GM12865 (cell line): ENCODE measurements around the gene TNRC6C.
A peak's percentile ranks its signal among the peaks of the same experiment; 100 is the strongest.

Source experiments
- DNase-seq: peaks from one replicate; pipeline ENCODE4 v3.0.0; 2010; ENCODE audit warnings: low read depth
- H3K4me3 ChIP-seq: 2 replicates; pipeline ENCODE4 v1.5.1; 2011; ENCODE audit warnings: mild to moderate bottlenecking, low read depth, low read length, control low read depth
- TF ChIP-seq, protein P1 (sequence below): IDR thresholded peaks from 2 replicates; pipeline ENCODE4 v1.5.1; 2011; ENCODE audit warnings: low read length, control low read depth, low read depth, inconsistent platforms; ENCODE audit not compliant: insufficient read depth; ENCODE audit errors: missing control alignments

The TNRC6C gene

DNA sequence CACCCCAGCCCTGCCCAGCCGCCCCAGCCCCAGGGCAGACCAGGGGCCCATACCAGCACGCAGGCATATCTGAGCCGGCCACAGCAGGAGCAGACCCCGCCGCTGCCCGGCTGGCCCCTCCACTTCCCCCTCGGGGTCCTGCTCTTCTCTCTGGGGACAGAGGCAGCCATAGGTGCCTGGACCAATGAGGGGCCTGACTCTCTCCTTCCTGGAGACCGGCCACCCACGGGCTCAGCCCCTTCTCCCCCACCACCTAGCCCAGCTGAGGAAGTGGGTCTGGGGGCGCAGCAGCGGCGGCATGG is 166.3 kb downstream of the TNRC6C start:
- TF ChIP-seq, protein P1, sequence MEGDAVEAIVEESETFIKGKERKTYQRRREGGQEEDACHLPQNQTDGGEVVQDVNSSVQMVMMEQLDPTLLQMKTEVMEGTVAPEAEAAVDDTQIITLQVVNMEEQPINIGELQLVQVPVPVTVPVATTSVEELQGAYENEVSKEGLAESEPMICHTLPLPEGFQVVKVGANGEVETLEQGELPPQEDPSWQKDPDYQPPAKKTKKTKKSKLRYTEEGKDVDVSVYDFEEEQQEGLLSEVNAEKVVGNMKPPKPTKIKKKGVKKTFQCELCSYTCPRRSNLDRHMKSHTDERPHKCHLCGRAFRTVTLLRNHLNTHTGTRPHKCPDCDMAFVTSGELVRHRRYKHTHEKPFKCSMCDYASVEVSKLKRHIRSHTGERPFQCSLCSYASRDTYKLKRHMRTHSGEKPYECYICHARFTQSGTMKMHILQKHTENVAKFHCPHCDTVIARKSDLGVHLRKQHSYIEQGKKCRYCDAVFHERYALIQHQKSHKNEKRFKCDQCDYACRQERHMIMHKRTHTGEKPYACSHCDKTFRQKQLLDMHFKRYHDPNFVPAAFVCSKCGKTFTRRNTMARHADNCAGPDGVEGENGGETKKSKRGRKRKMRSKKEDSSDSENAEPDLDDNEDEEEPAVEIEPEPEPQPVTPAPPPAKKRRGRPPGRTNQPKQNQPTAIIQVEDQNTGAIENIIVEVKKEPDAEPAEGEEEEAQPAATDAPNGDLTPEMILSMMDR, result no peak
- peak overlapping the region; percentile 87 for H3K4me3 ChIP-seq
- DNase-seq, result no peak

DNA sequence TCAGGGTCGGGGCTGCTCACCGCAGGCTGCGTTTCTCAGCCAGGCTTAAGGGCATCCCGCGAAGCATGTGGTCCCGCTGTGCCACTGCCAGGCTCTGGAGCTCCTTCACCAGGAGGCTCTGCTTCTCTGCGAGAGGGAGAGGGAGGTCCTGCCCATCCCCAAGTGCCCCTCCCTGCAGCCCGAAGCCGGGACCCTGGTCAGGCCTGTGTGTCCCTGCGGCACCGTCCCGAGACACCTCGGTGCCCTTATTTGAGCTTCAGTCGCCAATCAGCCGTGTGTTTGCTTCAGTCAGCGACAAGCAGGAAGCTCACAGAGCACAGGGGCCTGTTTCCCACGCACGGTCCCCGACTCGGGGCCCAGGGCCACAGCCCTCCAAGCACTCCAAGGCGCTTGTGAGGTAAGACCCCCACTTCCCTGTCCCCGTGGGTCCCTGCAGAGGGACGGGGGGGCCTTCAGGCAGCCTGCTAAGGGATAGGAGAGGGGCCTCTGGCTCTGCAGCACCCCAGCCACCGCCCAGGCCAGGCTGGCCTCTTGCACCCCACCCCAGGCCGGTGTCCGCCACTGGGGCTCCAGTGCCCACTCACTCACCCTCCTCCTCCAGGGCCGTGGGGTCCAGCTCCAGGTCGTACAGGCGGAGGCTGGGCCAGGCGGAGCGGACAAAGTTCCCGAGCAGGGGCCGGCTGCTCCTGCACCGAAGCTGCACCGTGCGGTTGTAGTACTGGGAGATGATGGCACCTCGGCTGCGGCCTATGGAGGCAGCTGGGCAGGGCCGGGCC is 166.8 kb downstream of the TNRC6C start:
- H3K4me3 ChIP-seq, result peak overlapping the region; percentile 87
- DNase-seq, result peak; percentile 67
- TF ChIP-seq, protein P1, result no peak

DNA sequence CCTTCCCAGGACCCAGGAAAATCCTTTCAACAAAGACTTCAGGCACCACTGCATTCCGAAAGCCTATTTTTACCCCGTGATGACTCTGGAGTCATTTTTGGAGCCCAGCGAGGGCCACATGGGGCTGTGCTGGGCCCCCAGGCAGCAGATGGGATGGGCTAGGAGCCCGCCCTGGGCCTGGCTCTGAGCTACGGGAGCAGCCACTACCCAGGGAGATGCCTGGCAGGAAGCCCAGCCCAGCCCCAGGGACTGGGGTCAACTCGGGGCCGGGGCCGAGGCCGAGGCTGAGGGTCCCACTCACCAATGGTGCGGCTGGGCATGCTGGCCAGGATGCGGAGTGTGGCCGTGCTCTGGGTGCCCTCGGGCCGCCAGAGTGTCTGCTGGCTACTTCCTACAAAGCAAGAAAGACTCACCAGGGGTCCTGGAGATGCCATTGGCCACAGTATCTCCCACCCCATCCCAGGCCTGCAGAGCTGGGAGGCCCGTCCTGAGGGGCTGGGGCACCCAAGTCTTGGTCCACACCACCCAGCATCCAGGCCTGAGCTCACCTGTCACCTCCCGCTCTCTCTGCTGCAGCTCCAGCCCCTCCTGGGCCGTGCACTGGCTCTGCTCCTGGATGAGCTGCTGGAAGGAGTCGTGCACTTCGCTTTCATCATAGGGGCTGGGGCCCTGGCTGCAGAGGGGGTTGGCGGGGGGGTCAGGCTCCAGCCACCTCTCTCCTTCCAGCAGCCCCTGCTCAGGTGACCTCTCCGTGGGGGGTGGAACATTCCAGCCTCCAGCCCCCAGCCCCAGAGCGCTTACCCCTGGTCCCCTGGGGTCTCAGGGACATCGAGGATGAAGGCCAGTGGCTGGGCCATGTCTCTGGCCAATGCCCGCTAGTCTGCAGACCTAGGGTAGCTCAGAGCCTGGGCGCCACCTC is 167.7 kb downstream of the TNRC6C start:
- DNase-seq, result no peak
- peak overlapping the region; percentile 87 for H3K4me3 ChIP-seq
- TF ChIP-seq, protein P1, result no peak

DNA sequence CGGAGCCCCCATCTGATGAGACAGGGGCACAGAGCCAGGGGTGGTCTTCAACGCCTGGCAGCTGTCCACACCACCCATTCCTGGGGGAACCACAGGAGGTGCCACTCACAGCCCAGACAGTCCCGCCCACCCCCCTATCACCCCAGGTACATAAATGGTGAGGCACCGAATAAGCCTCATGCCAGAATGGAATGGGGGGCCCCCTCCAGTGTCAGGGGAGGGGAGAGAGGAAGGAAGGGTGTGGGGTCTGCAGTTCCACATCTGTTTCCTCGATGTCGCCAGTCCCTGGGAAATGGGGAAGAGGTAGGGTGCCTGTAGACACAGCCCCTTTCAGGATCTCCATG is 168.4 kb downstream of the TNRC6C start:
- peak overlapping the region; percentile 87 for H3K4me3 ChIP-seq
- no peak for DNase-seq
- TF ChIP-seq, protein P1, result no peak

DNA sequence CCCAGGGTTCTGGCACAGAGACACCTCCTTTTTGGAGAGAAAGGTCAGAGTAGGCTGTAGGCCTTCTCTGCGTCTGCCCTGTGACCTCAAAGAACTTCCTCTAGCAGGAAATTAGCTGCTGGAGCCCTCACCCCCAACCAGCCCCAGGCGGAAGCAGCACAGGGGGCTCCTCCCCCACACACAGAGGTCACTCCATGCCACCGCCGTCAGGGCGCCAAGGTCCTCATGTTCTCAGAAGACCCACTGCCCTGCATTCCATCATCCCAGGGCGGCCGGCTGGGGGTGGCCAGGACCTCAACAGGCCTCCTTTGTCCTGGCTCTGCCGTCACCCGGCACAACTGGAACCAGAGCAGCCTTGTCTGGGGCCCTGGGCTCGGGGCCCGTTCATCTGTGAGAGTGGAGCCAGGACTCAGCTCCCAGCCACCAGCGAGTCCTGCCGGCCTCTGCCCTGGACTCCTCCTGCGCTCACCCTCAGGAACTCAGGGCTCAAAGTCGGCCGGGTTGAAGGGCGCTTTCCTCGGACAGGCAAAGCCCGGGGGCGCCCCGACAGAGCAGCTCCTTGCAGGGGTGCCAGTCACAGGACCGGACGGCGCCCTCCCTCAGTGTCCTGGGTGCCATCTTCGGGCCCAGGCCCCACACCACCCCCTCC is 168.9 kb downstream of the TNRC6C start:
- DNase-seq, result peak; percentile 89
- peak overlapping the region; percentile 87 for H3K4me3 ChIP-seq
- TF ChIP-seq, protein P1, result no peak

DNA sequence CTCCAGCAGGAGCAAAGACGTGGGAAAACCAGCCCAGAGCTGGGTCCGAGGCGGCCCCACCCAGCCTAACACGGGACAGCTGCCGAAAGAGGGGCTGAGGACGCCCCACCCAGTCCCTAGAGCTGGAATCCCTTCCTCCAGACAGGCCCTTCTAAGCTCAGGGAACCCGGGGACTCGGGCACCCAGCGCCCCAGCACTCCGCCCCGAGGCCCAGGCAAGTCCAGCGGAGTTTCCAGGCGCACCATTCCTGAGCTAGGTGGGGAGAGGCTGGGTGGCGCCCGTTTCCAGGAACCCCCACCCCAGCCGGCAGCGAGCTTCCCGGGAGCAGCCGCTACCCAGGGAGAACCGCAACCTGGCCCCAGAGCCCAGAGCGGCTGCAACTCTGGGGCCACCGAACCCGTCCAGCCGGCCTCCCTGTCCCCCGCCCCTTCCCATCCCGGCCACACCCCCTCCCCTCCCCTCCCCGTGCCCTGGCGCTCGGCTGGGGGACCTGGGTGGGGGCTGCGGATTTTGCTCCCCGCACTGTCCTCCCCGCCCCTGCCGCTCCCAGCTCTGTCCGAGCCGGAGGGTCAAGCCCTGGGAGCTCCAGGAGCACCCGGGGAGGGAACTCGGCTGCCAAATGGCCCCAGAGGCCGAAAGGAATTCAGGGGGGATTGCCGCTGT is 169.5 kb downstream of the TNRC6C start:
- H3K4me3 ChIP-seq, result peak overlapping the region; percentile 87
- TF ChIP-seq, protein P1, result no peak
- no peak for DNase-seq
